Measurements from ENCODE around the gene KCNMA1.

Gene KCNMA1

DNA sequence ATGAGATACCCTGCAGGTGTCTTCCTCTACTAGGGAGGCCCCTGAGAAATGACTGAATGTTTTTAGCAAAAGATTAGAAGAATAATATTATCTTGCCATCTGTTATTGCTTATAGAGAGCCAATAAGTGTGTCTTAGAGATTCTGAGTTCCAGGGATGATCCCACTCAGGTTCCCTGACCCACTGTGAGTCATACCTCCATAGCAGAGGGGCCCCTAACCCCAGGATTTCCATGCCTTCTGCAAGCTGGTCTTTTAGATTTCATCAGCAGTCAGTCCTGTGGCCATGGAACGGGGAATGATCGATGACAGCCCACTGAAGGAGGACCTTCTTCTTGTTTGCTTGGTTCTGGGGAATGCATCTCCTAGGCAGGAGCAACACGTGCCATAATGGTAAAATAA lies 333.4 kb downstream of the KCNMA1 start:
- FAIRE-seq (no peak), DNase-seq (ENCODE audit: insufficient read length, low spot score) (no peak)
- no peak for TF ChIP-seq CTCF (IDR thresholded peaks at IDR 0.05; ENCODE audit: insufficient read depth, missing control alignments)

GRCh38 chr10:77301305-77301730 lies 336.3 kb downstream of the KCNMA1 start:
- FAIRE-seq, result no peak
- no peak for DNase-seq (ENCODE audit: insufficient read length, low spot score)
- no peak for TF ChIP-seq CTCF (IDR thresholded peaks at IDR 0.05; ENCODE audit: insufficient read depth, missing control alignments)

- DNase-seq (ENCODE audit: insufficient read length, low spot score), result no peak
- no peak for FAIRE-seq
- TF ChIP-seq CTCF (IDR thresholded peaks at IDR 0.05; ENCODE audit: insufficient read depth, missing control alignments), result no peak
These were observed 336.8 kb downstream of the KCNMA1 start for GRCh38 chr10:77300682-77301302.

DNA sequence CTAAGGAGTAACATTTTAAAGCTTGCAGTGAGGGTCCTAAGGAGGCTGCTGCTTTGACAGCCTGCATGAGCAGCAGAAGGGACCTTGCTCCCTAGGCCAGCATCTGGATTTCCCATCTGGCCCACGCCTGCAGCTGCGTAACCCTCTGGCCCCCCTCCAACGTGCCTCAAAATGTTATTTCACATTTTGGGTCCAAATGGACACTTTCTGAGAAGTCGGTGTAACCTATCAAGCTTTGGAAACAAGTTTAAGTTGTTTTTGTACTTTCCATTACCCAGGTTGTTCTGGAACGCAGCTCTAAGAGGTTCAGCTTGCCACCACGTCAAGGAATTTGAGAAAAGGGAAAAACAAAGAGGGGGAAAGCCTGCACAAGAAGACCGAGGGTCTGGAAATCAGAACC lies 338.3 kb downstream of the KCNMA1 start:
- TF ChIP-seq CTCF (IDR thresholded peaks at IDR 0.05; ENCODE audit: insufficient read depth, missing control alignments), result no peak
- FAIRE-seq (no peak), DNase-seq (ENCODE audit: insufficient read length, low spot score) (no peak)

GRCh38 chr10:77297393-77297739 lies 340.2 kb downstream of the KCNMA1 start:
- no peak for DNase-seq (ENCODE audit: insufficient read length, low spot score)
- no peak for TF ChIP-seq CTCF (IDR thresholded peaks at IDR 0.05; ENCODE audit: insufficient read depth, missing control alignments)
- no peak for FAIRE-seq

- DNase-seq (ENCODE audit: insufficient read length, low spot score) (no peak), FAIRE-seq (no peak)
- no peak for TF ChIP-seq CTCF (IDR thresholded peaks at IDR 0.05; ENCODE audit: insufficient read depth, missing control alignments)
These were observed 340.8 kb downstream of the KCNMA1 start for GRCh38 chr10:77296534-77297392.

DNA sequence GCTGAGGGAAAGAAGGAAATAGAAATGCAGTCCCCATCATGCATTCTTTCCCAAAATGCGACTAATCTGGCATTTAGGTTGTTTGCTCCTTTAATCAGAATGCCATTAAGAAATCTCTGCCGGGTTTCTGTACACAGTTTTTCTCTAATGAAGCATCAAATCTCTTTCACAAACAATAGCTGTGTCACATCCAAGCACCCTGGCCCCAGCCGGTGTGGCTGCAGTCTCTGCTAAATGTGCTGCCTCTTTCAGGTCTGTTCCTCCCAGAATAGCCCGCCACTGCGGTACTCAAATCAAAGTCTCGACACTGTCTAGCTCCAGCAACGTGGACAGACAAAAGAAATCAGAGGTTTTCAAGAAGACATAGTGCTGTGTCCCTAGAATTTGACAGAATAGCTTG lies 343.8 kb downstream of the KCNMA1 start:
- FAIRE-seq (no peak), DNase-seq (ENCODE audit: insufficient read length, low spot score) (no peak)
- no peak for TF ChIP-seq CTCF (IDR thresholded peaks at IDR 0.05; ENCODE audit: insufficient read depth, missing control alignments)

All from D721Med (cell line).